22Rv1 (cell line): ENCODE measurements around the gene HSP90AA1.
"Not testable (repeated sequence)": the region's sequence is repeated elsewhere in the genome, so short reads cannot be mapped to it uniquely, and the experiment has no call there.

Experiments used
- ZFX ChIP-seq: fragments of 450-650 bp; IDR thresholded peaks from 2 replicates; pipeline ENCODE4 v1.6.1; 2017; ENCODE audit warnings: antibody characterized with exemption, borderline replicate concordance
- TF ChIP-seq, protein P1 (sequence below): fragments of 450-650 bp; IDR thresholded peaks from 2 replicates; pipeline ENCODE4 v1.5.1; 2017; ENCODE audit warnings: mild to moderate bottlenecking

GRCh38 chr14:102064590-102064989, 22.3 kb downstream of the HSP90AA1 start:
- TF ChIP-seq, protein P1, sequence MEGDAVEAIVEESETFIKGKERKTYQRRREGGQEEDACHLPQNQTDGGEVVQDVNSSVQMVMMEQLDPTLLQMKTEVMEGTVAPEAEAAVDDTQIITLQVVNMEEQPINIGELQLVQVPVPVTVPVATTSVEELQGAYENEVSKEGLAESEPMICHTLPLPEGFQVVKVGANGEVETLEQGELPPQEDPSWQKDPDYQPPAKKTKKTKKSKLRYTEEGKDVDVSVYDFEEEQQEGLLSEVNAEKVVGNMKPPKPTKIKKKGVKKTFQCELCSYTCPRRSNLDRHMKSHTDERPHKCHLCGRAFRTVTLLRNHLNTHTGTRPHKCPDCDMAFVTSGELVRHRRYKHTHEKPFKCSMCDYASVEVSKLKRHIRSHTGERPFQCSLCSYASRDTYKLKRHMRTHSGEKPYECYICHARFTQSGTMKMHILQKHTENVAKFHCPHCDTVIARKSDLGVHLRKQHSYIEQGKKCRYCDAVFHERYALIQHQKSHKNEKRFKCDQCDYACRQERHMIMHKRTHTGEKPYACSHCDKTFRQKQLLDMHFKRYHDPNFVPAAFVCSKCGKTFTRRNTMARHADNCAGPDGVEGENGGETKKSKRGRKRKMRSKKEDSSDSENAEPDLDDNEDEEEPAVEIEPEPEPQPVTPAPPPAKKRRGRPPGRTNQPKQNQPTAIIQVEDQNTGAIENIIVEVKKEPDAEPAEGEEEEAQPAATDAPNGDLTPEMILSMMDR = not testable (repeated sequence)
- TF ChIP-seq ZFX = not testable (repeated sequence)
